ENCODE measurements around the gene DYRK1A. TPM values are rescaled to one million over a fixed set of nuclear protein-coding genes. Genes with fewer than 3 reads are reported as not detected.

Gene DYRK1A
- total RNA-seq, 1 donor from 2014 or later: 83.5 TPM

DNA sequence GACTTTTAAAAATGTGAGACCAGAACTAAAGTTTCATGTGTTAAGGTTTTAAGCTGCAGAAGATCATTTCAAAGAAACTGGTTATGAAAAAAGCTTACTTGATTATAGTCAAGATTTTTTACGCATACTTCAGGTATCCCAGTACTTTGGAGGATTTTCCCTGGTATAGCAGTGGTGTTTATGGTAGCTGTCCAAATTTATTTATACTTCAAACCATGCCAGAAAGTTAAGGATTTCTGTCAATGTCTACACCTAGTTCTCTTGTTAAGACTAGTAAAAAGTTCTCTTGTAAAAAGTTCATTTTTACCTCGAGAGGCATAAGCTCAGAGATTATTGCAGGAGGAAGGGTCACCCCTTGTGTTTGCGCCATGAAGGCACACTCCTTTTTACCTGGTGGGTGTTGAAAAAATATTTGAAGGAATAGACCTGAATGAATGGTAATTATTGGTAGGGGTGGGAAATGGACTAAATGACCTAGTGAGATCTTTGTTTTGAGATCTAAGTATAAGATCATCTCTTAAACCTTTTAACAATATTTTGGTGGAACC is 2.8 kb downstream of the DYRK1A start:
- H3K27me3 Mint-ChIP-seq: no peaks in the 10 kb centered on the region
- TF ChIP-seq, protein P1, sequence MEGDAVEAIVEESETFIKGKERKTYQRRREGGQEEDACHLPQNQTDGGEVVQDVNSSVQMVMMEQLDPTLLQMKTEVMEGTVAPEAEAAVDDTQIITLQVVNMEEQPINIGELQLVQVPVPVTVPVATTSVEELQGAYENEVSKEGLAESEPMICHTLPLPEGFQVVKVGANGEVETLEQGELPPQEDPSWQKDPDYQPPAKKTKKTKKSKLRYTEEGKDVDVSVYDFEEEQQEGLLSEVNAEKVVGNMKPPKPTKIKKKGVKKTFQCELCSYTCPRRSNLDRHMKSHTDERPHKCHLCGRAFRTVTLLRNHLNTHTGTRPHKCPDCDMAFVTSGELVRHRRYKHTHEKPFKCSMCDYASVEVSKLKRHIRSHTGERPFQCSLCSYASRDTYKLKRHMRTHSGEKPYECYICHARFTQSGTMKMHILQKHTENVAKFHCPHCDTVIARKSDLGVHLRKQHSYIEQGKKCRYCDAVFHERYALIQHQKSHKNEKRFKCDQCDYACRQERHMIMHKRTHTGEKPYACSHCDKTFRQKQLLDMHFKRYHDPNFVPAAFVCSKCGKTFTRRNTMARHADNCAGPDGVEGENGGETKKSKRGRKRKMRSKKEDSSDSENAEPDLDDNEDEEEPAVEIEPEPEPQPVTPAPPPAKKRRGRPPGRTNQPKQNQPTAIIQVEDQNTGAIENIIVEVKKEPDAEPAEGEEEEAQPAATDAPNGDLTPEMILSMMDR (IDR thresholded peaks at IDR 0.05; ENCODE audit: unreplicated experiment): no peak
- H3K36me3 Mint-ChIP-seq (ENCODE audit: insufficient read depth): no peaks in the 10 kb centered on the region
- no peak for DNase-seq (ENCODE audit: low spot score, unreplicated experiment)
- peak overlapping the region; percentile 83 for H3K4me3 Mint-ChIP-seq (ENCODE audit: low read depth)
- H3K27ac Mint-ChIP-seq: peak overlapping the region; percentile 95
- no peaks in the 10 kb centered on the region for H3K9me3 Mint-ChIP-seq (ENCODE audit: low read depth)
- peaks cover 46% of the 10 kb centered on the region for H3K4me1 Mint-ChIP-seq (ENCODE audit: low read depth)

DNA sequence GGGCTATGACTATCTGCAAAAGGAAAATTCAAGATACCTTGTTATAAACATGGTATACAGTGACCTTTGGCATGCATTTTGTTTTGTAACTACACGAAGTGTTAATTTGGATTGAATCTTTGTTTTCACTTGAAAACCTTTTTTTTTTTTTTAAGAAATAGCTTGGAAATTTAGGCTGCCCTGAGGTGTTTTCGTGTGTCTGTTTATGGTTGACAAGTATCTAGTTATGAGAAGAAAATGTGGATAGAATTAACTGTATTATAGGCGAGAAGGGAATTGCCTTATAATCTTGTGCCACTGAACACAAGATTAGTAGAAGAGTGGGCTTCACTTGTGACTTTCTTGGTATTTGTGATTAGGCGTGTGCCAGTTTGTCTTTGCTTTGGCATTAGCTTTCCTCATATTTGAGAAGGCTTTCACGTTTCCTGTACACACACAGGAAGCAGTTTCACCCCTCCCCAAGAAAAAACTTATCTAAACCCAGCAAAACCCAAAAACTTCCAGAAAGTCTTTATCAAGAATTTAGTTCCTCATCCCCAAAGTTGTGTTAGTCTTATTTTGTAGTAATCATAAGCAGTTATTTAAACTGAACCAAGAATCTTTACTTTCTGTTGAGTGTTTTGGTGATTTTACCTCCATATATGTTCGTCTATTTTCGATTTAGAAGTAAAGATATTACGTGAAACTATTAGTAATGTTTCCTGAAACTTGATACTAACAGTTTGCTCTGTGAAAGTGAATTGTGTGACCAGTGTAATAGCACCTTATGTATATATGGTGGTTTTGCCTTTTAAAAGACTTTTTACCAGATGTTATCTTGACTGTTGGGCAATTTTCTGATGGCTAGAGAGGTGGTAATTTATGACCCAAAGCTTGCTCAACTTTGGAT is 3.8 kb downstream of the DYRK1A start:
- H3K27ac Mint-ChIP-seq: peak overlapping the region; percentile 26
- TF ChIP-seq, protein P1 (IDR thresholded peaks at IDR 0.05; ENCODE audit: unreplicated experiment): no peak
- peaks cover 46% of the 10 kb centered on the region for H3K4me1 Mint-ChIP-seq (ENCODE audit: low read depth)
- H3K36me3 Mint-ChIP-seq (ENCODE audit: insufficient read depth): no peaks in the 10 kb centered on the region
- H3K4me3 Mint-ChIP-seq (ENCODE audit: low read depth): peak overlapping the region; percentile 83
- H3K9me3 Mint-ChIP-seq (ENCODE audit: low read depth): no peaks in the 10 kb centered on the region
- no peaks in the 10 kb centered on the region for H3K27me3 Mint-ChIP-seq
- DNase-seq (ENCODE audit: low spot score, unreplicated experiment): no peak

DNA sequence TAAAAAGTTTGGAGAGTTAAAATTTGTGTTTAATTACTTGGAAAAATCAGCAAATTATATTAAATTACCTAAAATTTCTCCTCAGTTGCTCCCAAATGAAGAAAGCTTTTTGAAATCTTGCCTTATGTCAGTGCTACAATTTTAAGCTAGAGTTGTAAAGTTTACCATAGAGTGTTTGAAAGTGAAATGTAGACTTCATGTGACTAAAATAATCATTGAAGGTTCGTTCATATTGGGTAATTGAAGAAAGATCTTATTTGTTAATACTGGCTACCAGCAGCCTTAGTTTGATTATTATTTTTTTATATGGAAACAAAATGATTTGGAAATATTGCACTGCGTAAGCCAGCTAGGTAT is 4.4 kb downstream of the DYRK1A start:
- no peaks in the 10 kb centered on the region for H3K36me3 Mint-ChIP-seq (ENCODE audit: insufficient read depth)
- no peak for DNase-seq (ENCODE audit: low spot score, unreplicated experiment)
- H3K27me3 Mint-ChIP-seq: no peaks in the 10 kb centered on the region
- H3K9me3 Mint-ChIP-seq (ENCODE audit: low read depth): no peaks in the 10 kb centered on the region
- TF ChIP-seq, protein P1 (IDR thresholded peaks at IDR 0.05; ENCODE audit: unreplicated experiment): no peak
- no peak overlapping the region for H3K27ac Mint-ChIP-seq
- H3K4me1 Mint-ChIP-seq (ENCODE audit: low read depth): peaks cover 47% of the 10 kb centered on the region
- no peak overlapping the region for H3K4me3 Mint-ChIP-seq (ENCODE audit: low read depth)

DNA sequence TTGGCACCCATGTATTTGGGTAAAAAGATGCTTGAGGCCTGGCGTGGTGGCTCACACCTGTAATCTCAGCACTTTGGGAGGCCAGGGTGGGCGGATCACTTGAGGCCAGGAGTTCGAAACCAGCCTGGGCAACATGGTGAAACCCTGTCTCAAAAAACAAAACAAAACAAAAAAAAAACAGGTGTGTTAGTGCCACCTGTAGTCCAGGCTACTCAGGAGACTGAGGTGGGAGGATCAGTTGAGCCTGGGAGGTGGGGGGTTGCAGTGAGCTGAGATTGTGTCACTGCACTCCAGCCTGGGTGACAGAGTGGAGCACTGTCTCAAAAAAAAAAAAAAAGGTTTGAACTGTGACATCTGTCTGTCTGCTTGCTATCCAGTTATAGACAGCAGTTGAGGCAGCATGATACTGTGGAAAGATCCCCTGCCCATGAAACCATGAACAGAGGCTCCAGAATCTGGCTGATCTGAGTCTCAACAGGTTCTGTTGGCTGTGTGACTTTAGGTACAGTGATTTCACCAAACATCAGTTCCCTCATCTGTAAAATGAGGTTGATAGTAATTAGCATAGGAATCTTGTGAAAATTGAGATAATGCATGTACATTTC is 5.7 kb downstream of the DYRK1A start:
- Mint-ChIP-seq H3K27me3 (no peaks in the 10 kb centered on the region), H3K4me1 (ENCODE audit: low read depth) (peaks cover 50% of the 10 kb centered on the region), H3K9me3 (ENCODE audit: low read depth) (no peaks in the 10 kb centered on the region), H3K36me3 (ENCODE audit: insufficient read depth) (no peaks in the 10 kb centered on the region), H3K27ac (no peak overlapping the region), H3K4me3 (ENCODE audit: low read depth) (no peak overlapping the region)
- DNase-seq (ENCODE audit: low spot score, unreplicated experiment): no peak
- TF ChIP-seq, protein P1 (IDR thresholded peaks at IDR 0.05; ENCODE audit: unreplicated experiment): no peak

DNA sequence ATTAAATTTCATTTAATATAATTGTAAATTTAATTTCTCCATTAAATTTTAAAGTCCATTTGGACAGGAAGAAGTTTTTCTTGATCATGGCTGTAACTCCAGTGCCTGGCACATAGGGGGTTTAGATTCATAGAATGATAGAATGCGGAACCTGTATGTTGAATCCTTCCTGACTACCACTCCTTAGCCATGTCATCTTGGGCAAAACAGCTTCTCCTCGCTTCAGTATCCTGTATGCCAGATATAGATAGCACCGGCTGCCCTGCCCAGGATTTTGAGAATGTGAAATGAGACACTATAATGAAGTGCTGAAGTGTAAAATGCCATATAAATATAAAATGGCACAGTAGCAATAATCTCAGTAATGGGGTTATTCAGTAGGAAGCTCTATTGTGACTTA is 6.4 kb downstream of the DYRK1A start:
- Mint-ChIP-seq H3K27ac (no peak overlapping the region), H3K36me3 (ENCODE audit: insufficient read depth) (no peaks in the 10 kb centered on the region), H3K27me3 (no peaks in the 10 kb centered on the region), H3K4me1 (ENCODE audit: low read depth) (peaks cover 50% of the 10 kb centered on the region), H3K9me3 (ENCODE audit: low read depth) (no peaks in the 10 kb centered on the region), H3K4me3 (ENCODE audit: low read depth) (no peak overlapping the region)
- TF ChIP-seq, protein P1 (IDR thresholded peaks at IDR 0.05; ENCODE audit: unreplicated experiment): no peak
- DNase-seq (ENCODE audit: low spot score, unreplicated experiment): no peak
